Hematopoietic multipotent progenitor cell treated with erythropoietin and hydrocortisone succinate and interleukin-3 and kit ligand, for 6 days (in vitro differentiated cells): ENCODE measurements around the gene RAB8A.
A peak's percentile ranks its signal among the peaks of the same experiment; 100 is the strongest.

Experiments
- DNase-seq: peaks from one replicate; pipeline ENCODE4 v3.0.0-alpha.2; 2015

RAB8A gene

DNA sequence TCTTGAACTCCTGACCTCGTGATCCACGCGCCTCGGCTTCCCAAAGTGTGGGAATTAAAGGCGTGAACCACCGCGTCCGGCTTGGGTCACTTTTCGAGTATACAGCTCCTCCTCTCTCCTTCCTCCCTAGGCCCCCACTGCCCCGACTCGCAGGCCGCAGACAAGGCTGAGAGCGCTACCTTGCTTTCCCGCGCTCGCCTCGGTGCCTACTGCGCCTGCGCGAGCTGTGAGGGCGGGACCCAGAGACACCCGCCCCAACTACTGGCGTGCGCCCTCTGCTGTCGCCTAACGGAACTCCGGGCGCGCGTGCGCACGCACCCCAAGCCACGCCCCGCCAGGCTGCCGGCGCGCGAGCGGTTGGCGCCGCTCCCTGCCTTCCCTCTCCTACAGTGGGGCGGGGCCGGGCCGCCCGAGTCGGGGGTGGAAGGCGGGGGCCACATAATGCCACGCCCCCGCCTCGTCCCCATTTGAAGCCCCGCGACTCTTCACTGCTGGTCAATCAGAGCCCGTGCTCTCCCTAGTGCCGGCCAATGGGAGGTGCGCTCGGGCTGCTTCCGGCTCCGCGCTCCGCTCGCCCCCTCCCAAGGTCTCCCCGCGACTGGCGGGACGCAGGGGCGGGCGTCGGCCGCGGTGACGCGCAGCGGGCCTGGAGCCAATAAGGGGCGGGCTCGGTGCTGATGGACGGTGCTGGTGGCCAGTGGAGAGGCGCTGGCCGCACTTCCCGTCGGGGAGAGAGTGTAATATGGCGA is at the start of gene RAB8A:
Gene RAB8A, plus strand, starts transcription at position 730 of the 749 bp plus-strand sequence. Its CDS starts 13 bp downstream, at position 743.
- peak; percentile 99 for DNase-seq

- no peak for DNase-seq
Measured at GRCh38 chr19:16061943-16062342, 49.7 kb upstream of the RAB8A start.

- DNase-seq: peak; percentile 76
Measured at GRCh38 chr19:16062789-16063188, 48.9 kb upstream of the RAB8A start.

GRCh38 chr19:16064209-16064889 is 47.3 kb upstream of the RAB8A start:
- no peak for DNase-seq

DNA sequence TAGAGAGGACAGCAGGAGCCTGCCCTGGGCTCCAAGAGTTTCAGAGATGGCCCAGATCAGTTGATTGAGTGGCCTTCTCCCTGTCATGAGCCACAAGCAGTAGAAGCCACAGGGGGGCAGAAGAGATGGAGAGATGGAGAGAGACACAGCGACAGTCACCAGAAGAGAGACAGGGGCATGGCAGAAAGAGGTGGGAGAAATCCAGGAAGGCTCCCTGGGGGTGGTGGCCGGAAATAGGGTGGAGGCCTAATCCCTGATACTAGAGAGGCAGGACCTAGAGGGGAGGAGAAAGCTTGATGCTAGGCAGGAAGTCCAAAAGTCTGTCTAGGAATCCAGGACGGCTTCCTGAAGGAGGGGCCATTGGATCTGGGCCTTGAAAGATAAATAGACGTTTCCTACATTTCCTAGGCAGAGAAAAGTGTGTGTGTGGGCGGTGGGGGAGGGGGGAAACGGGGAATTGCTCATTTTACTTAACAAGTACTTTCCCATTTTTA is 45.0 kb upstream of the RAB8A start:
- peak; percentile 88 for DNase-seq

DNA sequence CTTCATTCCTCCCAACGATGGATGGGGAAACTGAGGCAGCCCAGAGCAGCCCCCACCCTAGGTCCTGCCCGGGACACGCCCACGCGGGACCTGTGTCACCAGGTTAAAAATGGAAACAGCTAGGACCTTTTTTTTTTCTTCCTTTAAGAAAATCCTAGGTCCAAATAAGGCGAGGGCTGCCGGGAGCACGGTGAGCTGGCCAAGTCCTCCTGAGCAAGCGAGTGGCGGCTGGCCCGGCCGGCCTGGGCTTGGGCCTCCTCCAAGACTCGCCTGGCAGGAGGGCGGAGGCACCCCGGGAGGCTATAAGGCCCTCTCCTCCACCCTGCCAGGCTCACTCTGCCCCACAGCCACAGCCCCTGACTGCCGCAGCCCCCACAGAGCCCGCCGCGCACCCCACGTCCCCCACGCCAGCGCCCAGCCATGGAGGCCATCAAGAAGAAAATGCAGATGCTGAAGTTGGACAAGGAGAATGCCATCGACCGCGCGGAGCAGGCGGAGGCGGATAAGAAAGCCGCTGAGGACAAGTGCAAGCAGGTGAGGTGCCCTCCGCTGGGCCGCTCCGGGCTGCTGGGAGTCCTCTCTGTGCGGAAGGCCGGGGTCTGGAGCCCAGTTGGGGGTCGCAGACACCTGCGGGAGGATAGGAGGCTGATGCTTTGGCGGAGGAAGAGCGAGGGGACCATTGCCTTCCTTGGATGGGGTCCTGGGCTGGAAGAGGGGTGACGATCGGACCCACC is 44.3 kb upstream of the RAB8A start:
- no peak for DNase-seq

DNA sequence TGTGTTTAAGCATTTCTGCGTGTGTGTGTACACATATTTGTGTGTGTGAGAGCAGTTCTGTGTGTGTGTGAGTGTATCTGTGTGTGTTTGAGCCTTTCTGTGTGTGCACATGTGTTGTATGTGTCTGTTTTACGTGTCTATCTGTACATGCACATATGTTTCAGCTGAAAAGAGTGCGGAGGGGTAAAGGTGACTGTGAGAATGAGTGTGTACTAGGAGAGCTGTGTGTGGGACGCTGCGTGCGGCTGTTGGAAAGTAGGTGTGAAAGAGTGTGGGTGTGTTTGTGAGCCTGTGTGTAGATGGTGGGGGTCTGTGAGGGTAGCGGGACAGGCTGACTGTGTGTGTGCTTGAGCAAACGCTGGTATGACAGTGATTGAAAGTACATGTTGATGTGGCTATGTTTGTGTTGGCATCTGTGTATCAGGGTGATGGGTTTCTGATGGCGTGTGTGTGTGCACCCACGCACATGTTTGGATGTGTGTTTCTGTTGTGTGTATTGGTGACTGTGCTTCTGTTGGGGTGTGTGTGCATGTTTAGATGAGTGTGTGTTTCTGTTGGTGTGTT is 42.9 kb upstream of the RAB8A start:
- DNase-seq: no peak

DNA sequence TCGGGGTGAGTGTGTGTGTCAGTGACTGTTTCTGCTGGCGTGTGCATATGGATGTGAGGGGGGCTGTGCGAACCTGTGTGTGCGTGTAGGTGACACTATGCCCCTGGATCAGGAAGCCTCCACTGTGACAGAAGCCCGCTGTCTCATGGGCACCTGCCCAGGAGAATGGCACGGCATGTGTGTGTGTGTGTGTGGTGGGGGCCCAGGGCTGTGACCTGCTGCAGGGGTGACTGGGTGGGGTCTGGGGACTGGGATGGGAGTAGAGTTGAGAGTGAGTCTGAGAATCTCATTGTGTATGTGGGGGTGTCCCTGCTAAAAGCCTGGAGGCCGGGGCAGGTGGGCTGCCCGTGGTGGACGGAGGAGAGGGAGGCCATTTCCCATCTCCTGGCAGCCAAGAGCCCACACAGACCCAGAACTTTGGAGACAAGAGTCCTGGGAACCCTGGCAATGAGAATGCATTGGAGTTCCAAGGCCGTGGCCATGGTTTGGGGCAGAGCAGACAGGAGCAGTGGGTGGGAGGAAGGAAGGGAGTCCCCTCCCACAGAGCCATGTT is 41.8 kb upstream of the RAB8A start:
- no peak for DNase-seq

DNA sequence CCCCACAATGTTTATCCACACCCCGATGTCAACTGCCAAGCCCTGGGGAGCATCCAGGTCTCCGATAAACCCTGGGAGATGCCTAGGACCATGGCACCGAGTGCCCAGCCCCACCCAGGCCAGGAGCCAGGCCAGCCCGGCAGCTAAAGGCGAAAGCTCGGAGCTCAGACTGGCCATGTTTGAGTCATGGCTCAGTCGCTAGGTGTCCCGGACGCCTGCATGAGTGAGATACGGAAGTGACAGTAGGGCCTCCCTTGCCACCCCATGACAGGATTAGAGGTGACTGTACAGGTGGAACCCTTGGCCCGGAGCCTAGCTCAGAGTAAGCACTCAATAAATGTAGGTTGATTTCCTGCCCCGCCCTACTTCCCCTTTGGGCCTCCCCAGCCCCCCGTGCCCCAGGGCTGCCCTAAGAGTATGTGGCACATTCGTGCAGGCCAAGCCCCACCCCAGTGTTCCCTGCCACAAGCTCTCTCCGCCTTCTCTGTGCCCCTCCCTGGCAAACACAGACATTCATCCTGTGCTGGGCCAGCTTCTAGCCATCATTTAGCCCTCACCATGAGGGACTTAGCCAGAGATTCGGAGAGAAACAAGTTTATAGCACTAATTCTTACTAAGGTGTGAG is 41.2 kb upstream of the RAB8A start:
- DNase-seq: peak; percentile 87

DNA sequence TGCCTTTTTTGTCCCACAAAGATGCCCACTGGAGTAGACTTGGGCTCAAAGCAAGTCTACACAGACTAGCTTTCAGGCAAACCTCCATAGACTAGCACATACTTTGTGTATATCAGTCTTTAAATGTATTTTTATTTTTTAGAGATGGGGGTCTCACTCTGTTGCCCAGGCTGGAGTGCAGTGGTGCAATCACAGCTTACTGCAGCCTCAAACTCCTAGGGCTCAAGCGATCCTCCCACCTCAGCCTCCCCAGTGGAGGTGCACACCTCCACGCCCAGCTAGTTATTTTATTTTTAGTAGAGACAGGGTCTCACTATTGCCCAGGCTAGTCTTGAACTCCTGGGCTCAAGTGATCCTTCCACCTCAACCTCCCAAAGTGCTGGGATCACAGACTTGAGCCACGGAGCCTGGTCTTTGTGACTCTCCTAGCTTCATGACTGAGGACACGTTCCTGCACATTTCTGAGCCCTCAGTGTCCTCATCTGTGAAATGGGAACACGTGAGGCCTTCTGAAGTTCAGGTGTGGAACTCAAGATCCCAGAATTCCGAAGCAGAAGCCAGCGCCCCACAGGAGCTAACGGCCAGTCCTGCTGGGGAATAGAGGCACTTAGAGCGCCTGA is 40.5 kb upstream of the RAB8A start:
- DNase-seq: no peak

GRCh38 chr19:16073481-16073880 is 38.2 kb upstream of the RAB8A start:
- DNase-seq: no peak

- no peak for DNase-seq
Measured at GRCh38 chr19:16073988-16074387, 37.7 kb upstream of the RAB8A start.

GRCh38 chr19:16074488-16075365 is 37.0 kb upstream of the RAB8A start:
- no peak for DNase-seq

GRCh38 chr19:16075430-16076153 is 36.1 kb upstream of the RAB8A start:
- DNase-seq: no peak

GRCh38 chr19:16076154-16076957 is 35.3 kb upstream of the RAB8A start, which contains the start of gene TPM4:
Gene TPM4, plus strand, starts transcription at chr19:16076495. Its CDS starts 71 bp downstream, at chr19:16076566.
- DNase-seq: peak; percentile 84

DNA sequence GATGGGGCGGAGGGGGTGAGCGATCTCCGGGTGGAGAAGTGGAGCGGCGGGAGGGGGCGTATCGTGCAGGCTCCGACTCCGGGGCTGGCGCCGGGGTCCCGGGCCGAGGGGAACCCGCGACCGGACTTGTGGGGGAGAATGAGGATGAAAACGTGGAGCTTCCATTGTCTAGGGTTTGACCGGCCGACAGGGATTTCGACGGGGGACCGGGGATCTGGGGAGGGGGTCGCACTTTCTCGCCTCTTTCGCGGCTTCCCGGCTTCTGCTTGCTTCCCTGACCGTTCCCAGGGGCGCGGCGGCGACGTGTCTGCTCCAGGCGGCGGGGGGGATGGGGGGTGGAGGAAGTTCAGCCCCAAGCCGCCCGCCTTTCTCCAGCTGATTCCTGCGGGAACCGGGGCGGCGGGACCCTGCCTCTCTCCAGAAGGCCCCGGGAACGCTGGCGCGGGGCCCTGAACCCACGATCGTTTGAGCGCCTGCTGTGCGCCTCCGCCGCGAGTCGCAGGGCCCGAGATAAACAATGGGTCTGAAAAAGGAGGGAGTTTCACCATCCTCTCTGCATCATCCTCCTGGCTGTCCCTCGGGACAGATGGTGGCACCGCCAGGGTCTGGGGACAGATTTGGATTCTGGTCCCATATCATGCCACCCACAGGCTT is 34.6 kb upstream of the RAB8A start:
- DNase-seq: no peak

- no peak for DNase-seq
Measured at GRCh38 chr19:16077984-16078758, 33.5 kb upstream of the RAB8A start.
